Measurements from ENCODE around the gene MLF2. TPM values are rescaled to one million over a fixed set of nuclear protein-coding genes. Genes with fewer than 3 reads are reported as not detected.

Gene MLF2
- total and polyA plus RNA-seq, 10 of the 15 experiments (the other 5 are each of a cell fraction or from before 2014, with no cell fraction given) = 13.5 to 222 (median 130) TPM

DNA sequence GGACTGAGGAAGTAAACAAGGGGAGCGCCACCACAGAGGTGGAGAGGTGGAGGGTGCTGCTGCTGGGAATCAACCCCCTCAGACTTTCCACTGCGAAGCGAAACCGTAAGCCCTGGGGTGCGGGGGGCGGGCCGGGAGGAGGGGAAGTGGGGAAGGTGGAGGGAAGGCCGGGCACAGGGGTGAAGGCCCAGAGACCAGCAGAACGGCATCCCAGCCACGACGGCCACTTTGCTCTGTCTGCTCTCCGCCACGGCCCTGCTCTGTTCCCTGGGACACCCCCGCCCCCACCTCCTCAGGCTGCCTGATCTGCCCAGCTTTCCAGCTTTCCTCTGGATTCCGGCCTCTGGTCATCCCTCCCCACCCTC, 19.4 kb upstream of the MLF2 start, which contains the start of gene LAG3:
Gene LAG3, plus strand, starts transcription at position 190 of the 365 bp plus-strand sequence. CDS start 333 bp downstream, outside the sequence.
- POLR2A ChIA-PET = interaction anchor here (0.5 to 1.9 kb wide), 5 partner anchors 12 to 92 kb away, joined by 3 to 16 read pairs (median 3); partner anchors contain the start of genes COPS7A, MLF2 and USP5
- no TSS peak for BruUV-seq (replicated peaks)
- H3K4me3 ChIP-seq = peak within 1 kb of the TSS; percentile 54; the same call in 1 of the 2 replicates
- H3K79me2 ChIP-seq (ENCODE audit: control insufficient read depth, insufficient read depth, low read length) = peaks cover 11% of the 10 kb centered on the region
- H3K4me1 ChIP-seq (ENCODE audit: control insufficient read depth, insufficient read depth, low read length) = peaks cover 48% of the 10 kb centered on the region
- H2AFZ ChIP-seq (ENCODE audit: control insufficient read depth, low read depth, low read length) = no peak within 1 kb of the TSS
- in situ Hi-C loops (cut with MboI) (no loop called here), intact Hi-C loops (cut with micrococcal nuclease; ENCODE audit: unreplicated experiment) (no loop called here)
- peak within 1 kb of the TSS; percentile 83 for H3K4me2 ChIP-seq (ENCODE audit: control insufficient read depth, insufficient read depth)
- no peaks in the 10 kb centered on the region for H3K36me3 ChIP-seq (ENCODE audit: control insufficient read depth in 2 of 2, insufficient read depth in 2 of 2, low read length in 1 of 2)
- no peak within 1 kb of the TSS for H3K9ac ChIP-seq (ENCODE audit: control insufficient read depth, insufficient read depth, low read length)
- CTCF ChIA-PET = interaction anchor here (1.8 to 12.7 kb wide), 2 partner anchors 8 to 16 kb away, joined by 5 to 221 read pairs; partner anchors contain the start of gene MLF2
- H4K20me1 ChIP-seq (ENCODE audit: control insufficient read depth, insufficient read depth) = no peaks in the 10 kb centered on the region
- SMC1A ChIA-PET (ENCODE audit: uncharacterized antibody, unreplicated experiment) = interaction anchor here (3.6 kb wide), 1 partner anchor 19 kb away, joined by 20 read pairs; the partner anchor contains the start of gene MLF2
- FAIRE-seq = no peak
- TF ChIP-seq RFX5 (IDR thresholded peaks at IDR 0.05; ENCODE audit: low read depth, low read length) (no peak), POLR2AphosphoS2 (IDR thresholded peaks at IDR 0.05; ENCODE audit: low read depth, low read length) (no peak), ETV6 (conservative IDR thresholded peaks at IDR 0.05 in 1 of 2, IDR thresholded peaks at IDR 0.05 in 1 of 2; ENCODE audit: borderline replicate concordance in 1 of 2, low read depth in 1 of 2) (no peak), HCFC1 (IDR thresholded peaks at IDR 0.05; ENCODE audit: low read length) (no peak), EED (IDR thresholded peaks at IDR 0.05; ENCODE audit: low read depth) (no peak), KDM1A (IDR thresholded peaks at IDR 0.05; ENCODE audit: borderline replicate concordance) (no peak), EGR1 (IDR thresholded peaks at IDR 0.05; ENCODE audit: borderline replicate concordance in 1 of 2, low read depth in 2 of 2, low read length in 2 of 2) (no peak), ZNF622 (IDR thresholded peaks at IDR 0.05) (no peak), PAX8 (IDR thresholded peaks at IDR 0.05) (no peak), JUNB (IDR thresholded peaks at IDR 0.05) (no peak), CEBPB (IDR thresholded peaks at IDR 0.05; ENCODE audit: borderline replicate concordance in 1 of 2, low read depth in 2 of 2, low read length in 2 of 2) (no peak)
- TF ChIP-seq, protein P1, sequence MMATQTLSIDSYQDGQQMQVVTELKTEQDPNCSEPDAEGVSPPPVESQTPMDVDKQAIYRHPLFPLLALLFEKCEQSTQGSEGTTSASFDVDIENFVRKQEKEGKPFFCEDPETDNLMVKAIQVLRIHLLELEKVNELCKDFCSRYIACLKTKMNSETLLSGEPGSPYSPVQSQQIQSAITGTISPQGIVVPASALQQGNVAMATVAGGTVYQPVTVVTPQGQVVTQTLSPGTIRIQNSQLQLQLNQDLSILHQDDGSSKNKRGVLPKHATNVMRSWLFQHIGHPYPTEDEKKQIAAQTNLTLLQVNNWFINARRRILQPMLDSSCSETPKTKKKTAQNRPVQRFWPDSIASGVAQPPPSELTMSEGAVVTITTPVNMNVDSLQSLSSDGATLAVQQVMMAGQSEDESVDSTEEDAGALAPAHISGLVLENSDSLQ (IDR thresholded peaks at IDR 0.05) = no peak
- TF ChIP-seq, protein P2, sequence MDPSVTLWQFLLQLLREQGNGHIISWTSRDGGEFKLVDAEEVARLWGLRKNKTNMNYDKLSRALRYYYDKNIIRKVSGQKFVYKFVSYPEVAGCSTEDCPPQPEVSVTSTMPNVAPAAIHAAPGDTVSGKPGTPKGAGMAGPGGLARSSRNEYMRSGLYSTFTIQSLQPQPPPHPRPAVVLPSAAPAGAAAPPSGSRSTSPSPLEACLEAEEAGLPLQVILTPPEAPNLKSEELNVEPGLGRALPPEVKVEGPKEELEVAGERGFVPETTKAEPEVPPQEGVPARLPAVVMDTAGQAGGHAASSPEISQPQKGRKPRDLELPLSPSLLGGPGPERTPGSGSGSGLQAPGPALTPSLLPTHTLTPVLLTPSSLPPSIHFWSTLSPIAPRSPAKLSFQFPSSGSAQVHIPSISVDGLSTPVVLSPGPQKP (IDR thresholded peaks at IDR 0.05; ENCODE audit: low read depth, low read length) = no peak
- TF ChIP-seq, protein P3, sequence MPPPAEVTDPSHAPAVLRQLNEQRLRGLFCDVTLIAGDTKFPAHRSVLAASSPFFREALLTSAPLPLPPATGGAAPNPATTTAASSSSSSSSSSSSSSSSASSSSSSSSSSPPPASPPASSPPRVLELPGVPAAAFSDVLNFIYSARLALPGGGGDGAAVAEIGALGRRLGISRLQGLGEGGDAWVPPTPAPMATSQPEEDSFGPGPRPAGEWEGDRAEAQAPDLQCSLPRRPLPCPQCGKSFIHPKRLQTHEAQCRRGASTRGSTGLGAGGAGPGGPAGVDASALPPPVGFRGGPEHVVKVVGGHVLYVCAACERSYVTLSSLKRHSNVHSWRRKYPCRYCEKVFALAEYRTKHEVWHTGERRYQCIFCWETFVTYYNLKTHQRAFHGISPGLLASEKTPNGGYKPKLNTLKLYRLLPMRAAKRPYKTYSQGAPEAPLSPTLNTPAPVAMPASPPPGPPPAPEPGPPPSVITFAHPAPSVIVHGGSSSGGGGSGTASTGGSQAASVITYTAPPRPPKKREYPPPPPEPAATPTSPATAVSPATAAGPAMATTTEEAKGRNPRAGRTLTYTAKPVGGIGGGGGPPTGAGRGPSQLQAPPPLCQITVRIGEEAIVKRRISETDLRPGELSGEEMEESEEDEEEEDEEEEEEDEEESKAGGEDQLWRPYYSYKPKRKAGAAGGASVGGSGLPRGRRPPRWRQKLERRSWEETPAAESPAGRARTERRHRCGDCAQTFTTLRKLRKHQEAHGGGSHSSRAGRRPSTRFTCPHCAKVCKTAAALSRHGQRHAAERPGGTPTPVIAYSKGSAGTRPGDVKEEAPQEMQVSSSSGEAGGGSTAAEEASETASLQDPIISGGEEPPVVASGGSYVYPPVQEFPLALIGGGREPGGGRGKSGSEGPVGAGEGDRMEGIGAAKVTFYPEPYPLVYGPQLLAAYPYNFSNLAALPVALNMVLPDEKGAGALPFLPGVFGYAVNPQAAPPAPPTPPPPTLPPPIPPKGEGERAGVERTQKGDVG (CRISPR knock-in tag; IDR thresholded peaks at IDR 0.05) = no peak
- TF ChIP-seq, protein P4, sequence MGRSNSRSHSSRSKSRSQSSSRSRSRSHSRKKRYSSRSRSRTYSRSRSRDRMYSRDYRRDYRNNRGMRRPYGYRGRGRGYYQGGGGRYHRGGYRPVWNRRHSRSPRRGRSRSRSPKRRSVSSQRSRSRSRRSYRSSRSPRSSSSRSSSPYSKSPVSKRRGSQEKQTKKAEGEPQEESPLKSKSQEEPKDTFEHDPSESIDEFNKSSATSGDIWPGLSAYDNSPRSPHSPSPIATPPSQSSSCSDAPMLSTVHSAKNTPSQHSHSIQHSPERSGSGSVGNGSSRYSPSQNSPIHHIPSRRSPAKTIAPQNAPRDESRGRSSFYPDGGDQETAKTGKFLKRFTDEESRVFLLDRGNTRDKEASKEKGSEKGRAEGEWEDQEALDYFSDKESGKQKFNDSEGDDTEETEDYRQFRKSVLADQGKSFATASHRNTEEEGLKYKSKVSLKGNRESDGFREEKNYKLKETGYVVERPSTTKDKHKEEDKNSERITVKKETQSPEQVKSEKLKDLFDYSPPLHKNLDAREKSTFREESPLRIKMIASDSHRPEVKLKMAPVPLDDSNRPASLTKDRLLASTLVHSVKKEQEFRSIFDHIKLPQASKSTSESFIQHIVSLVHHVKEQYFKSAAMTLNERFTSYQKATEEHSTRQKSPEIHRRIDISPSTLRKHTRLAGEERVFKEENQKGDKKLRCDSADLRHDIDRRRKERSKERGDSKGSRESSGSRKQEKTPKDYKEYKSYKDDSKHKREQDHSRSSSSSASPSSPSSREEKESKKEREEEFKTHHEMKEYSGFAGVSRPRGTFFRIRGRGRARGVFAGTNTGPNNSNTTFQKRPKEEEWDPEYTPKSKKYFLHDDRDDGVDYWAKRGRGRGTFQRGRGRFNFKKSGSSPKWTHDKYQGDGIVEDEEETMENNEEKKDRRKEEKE (IDR thresholded peaks at IDR 0.05) = no peak
- TF ChIP-seq, protein P5, sequence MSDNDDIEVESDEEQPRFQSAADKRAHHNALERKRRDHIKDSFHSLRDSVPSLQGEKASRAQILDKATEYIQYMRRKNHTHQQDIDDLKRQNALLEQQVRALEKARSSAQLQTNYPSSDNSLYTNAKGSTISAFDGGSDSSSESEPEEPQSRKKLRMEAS (IDR thresholded peaks at IDR 0.05; ENCODE audit: low read depth, low read length) = no peak
- no peak for DNase-seq (ENCODE audit: low read depth, low spot score)
- RAD21 ChIA-PET (ENCODE audit: unreplicated experiment) = interaction anchor here (3.3 kb wide), 1 partner anchor 19 kb away, joined by 18 read pairs; the partner anchor contains the start of gene MLF2
- no peaks in the 10 kb centered on the region for H3K9me3 ChIP-seq (replicated peaks; ENCODE audit: control insufficient read depth, insufficient read depth, low read length)
- peak; percentile 34 for ATAC-seq
- peak within 1 kb of the TSS; percentile 38; the same call in 1 of the 2 replicates for H3K27ac ChIP-seq (ENCODE audit: control insufficient read depth, insufficient read depth)
- 28% methylated on average over 6 of the region's 15 CpGs for WGBS (ENCODE audit: insufficient coverage, insufficient replicate concordance, low lambda C conversion rate, missing lambda C conversion rate)
- no peaks in the 10 kb centered on the region for H3K27me3 ChIP-seq (replicated peaks in 1 of 2; ENCODE audit: control insufficient read depth in 2 of 2, insufficient read depth in 2 of 2, low read length in 1 of 2)

Measured in GM12878 (cell line).